Ecto neural progenitor cell (in vitro differentiated cells): ENCODE results near the gene PATZ1.

Experiments
- DNase-seq: peaks from one replicate; pipeline ENCODE4 v3.0.0-alpha.2; 2018; ENCODE audit warnings: low spot score

The PATZ1 gene

GRCh38 chr22:31282748-31283468 lies 63.2 kb downstream of the PATZ1 start:
- no peak for DNase-seq

- DNase-seq, result no peak
Observed at GRCh38 chr22:31281733-31282132, 64.4 kb downstream of the PATZ1 start.

GRCh38 chr22:31279821-31280505 lies 66.2 kb downstream of the PATZ1 start:
- DNase-seq, result no peak

GRCh38 chr22:31279327-31279669 lies 66.8 kb downstream of the PATZ1 start:
- no peak for DNase-seq

- DNase-seq, result no peak
Observed at GRCh38 chr22:31278626-31279326, 67.4 kb downstream of the PATZ1 start.

- DNase-seq, result no peak
Observed at GRCh38 chr22:31278151-31278621, 68.0 kb downstream of the PATZ1 start.

GRCh38 chr22:31277741-31278140 lies 68.4 kb downstream of the PATZ1 start:
- no peak for DNase-seq

GRCh38 chr22:31276426-31277167 lies 69.5 kb downstream of the PATZ1 start:
- no peak for DNase-seq
